IMR-90 (cell line): Measurements from ENCODE around the gene TM4SF20. TPM values are rescaled to one million over a fixed set of nuclear protein-coding genes. Genes with fewer than 3 reads are reported as not detected.

Source experiments
- ATAC-seq: fragments of 200-7000 bp; cut with Tn5 transposase; 2 replicates; pipeline ENCODE4 v1.9.1; 2020; ENCODE audit warnings: low read depth, mild to moderate bottlenecking, moderate library complexity
- BruUV-seq: library from RNA; stranded (reverse); fragments of 400-500 nt; replicated peaks from 2 replicates; lab custom pipeline; 2021; lab: Mats Ljungman, UMichigan
- CTCF ChIA-PET: fragments of 300-600 bp; formaldehyde crosslinking; extraction: SDS; loops from one replicate; lab custom pipeline; 2021; ENCODE audit warnings: antibody characterized with exemption; lab: Yijun Ruan, JAX
- POLR2A ChIA-PET: fragments of 300-600 bp; sonication (Branson Sonifier 250); formaldehyde crosslinking; loops from one replicate; lab custom pipeline; 2022; ENCODE audit warnings: antibody characterized with exemption; ENCODE audit not compliant: unreplicated experiment; lab: Charles Lee
- DNase-seq: peaks from one replicate; pipeline ENCODE4 v3.0.0; 2013
- H2AFZ ChIP-seq: replicated peaks from 2 replicates; pipeline ENCODE3; 2013; ENCODE audit warnings: low read length, mild to moderate bottlenecking; ENCODE audit not compliant: poor library complexity
- H2AK5ac ChIP-seq: 2 replicates; pipeline ENCODE4 v1.6.1; 2013; ENCODE audit warnings: low read depth, low read length, inconsistent platforms
- H2AK9ac ChIP-seq: replicated peaks from 2 replicates; pipeline ENCODE3; 2013; ENCODE audit warnings: mild to moderate bottlenecking, low read depth, low read length, moderate library complexity; ENCODE audit not compliant: poor library complexity
- H2BK120ac ChIP-seq: 2 replicates; pipeline ENCODE4 v1.6.1; 2013; ENCODE audit warnings: low read depth, low read length, inconsistent platforms
- H2BK15ac ChIP-seq: 3 replicates; pipeline ENCODE4 v1.6.1; 2013; ENCODE audit warnings: low read depth, low read length, inconsistent platforms
- H2BK20ac ChIP-seq: 2 replicates; pipeline ENCODE4 v1.6.1; 2013; ENCODE audit warnings: low read depth, mild to moderate bottlenecking, inconsistent platforms, low read length, moderate library complexity
- H2BK5ac ChIP-seq: 2 replicates; pipeline ENCODE4 v1.6.1; 2013; ENCODE audit warnings: mild to moderate bottlenecking, low read depth, low read length, inconsistent platforms; ENCODE audit not compliant: poor library complexity, severe bottlenecking
- H3K14ac ChIP-seq: replicated peaks from 2 replicates; pipeline ENCODE4 v1.6.1; 2013; ENCODE audit warnings: low read depth, low read length, inconsistent platforms
- H3K18ac ChIP-seq: 2 replicates; pipeline ENCODE4 v1.6.1; 2013; ENCODE audit warnings: low read depth, low read length, control low read depth
- H3K23ac ChIP-seq: 2 replicates; pipeline ENCODE4 v1.6.1; 2013; ENCODE audit warnings: low read depth, low read length, inconsistent platforms
- H3K27ac ChIP-seq: 2 replicates; pipeline ENCODE4 v1.5.1; 2013; ENCODE audit warnings: mild to moderate bottlenecking, control low read depth, low read length; ENCODE audit not compliant: insufficient read depth
- H3K27me3 ChIP-seq: 2 replicates; pipeline ENCODE4 v1.6.1; 2013; ENCODE audit warnings: low read length; ENCODE audit not compliant: control insufficient read depth, insufficient read depth
- H3K36me3 ChIP-seq: 2 replicates; pipeline ENCODE4 v1.6.1; 2013; ENCODE audit warnings: low read length, mixed read lengths; ENCODE audit not compliant: control insufficient read depth, insufficient read depth
- H3K4ac ChIP-seq: 2 replicates; pipeline ENCODE4 v1.6.1; 2013; ENCODE audit warnings: low read depth, low read length, inconsistent platforms
- H3K4me1 ChIP-seq: 2 replicates; pipeline ENCODE4 v1.6.1; 2013; ENCODE audit warnings: low read length, mixed read lengths; ENCODE audit not compliant: control insufficient read depth, insufficient read depth
- H3K4me2 ChIP-seq: 2 replicates; pipeline ENCODE4 v1.6.1; 2013; ENCODE audit warnings: low read depth, mild to moderate bottlenecking, control low read depth, low read length, moderate library complexity
- H3K4me3 ChIP-seq: 2 replicates; pipeline ENCODE4 v1.5.1; 2013; ENCODE audit warnings: low read depth, mild to moderate bottlenecking, control low read depth, low read length, moderate library complexity; ENCODE audit not compliant: insufficient read depth
- H3K56ac ChIP-seq: 2 replicates; pipeline ENCODE4 v1.6.1; 2013; ENCODE audit warnings: low read length, inconsistent platforms; ENCODE audit not compliant: insufficient read depth; ENCODE audit errors: extremely low read depth
- H3K79me1 ChIP-seq, 2 experiments: 2 replicates each; pipeline ENCODE4 v1.6.1; 2013; ENCODE audit warnings: low read length in 2 of 2, inconsistent platforms in 1 of 2, low read depth in 1 of 2
- H3K9ac ChIP-seq: 2 replicates; pipeline ENCODE4 v1.6.1; 2013; ENCODE audit warnings: low read depth, low read length, control low read depth
- H3K9me1 ChIP-seq: 2 replicates; pipeline ENCODE4 v1.6.1; 2013; ENCODE audit warnings: low read length, inconsistent platforms; ENCODE audit not compliant: insufficient read depth
- H3K9me3 ChIP-seq: 2 replicates; pipeline ENCODE4 v1.6.1; 2013; ENCODE audit warnings: low read length; ENCODE audit not compliant: control insufficient read depth, insufficient read depth
- H4K20me1 ChIP-seq: 2 replicates; pipeline ENCODE4 v1.6.1; 2013; ENCODE audit warnings: low read length, inconsistent platforms; ENCODE audit not compliant: insufficient read depth
- H4K5ac ChIP-seq: 2 replicates; pipeline ENCODE4 v1.6.1; 2013; ENCODE audit warnings: mild to moderate bottlenecking, low read depth, low read length, control low read depth
- H4K8ac ChIP-seq, 2 experiments: 2 replicates each; pipeline ENCODE4 v1.6.1; 2013; ENCODE audit warnings: low read depth in 2 of 2, low read length in 2 of 2, control low read depth in 1 of 2, inconsistent platforms in 1 of 2
- H4K91ac ChIP-seq: 2 replicates; pipeline ENCODE4 v1.6.1; 2013; ENCODE audit warnings: low read depth, low read length, inconsistent platforms; ENCODE audit not compliant: insufficient read depth
- CTCF ChIP-seq: conservative IDR thresholded peaks from 2 replicates; pipeline ENCODE4 v1.5.1; 2012; ENCODE audit warnings: mild to moderate bottlenecking, low read depth, low read length, improper control_type of control experiment
- FOS ChIP-seq: fragments of 150-350 bp; IDR thresholded peaks from 2 replicates; pipeline ENCODE4 v1.6.1; 2016; ENCODE audit warnings: low read depth, low read length
- MAFK ChIP-seq: IDR thresholded peaks from 2 replicates; pipeline ENCODE4 v1.6.1; 2012; ENCODE audit warnings: low read depth, low read length, improper control_type of control experiment
- MXI1 ChIP-seq: IDR thresholded peaks from 2 replicates; pipeline ENCODE4 v1.6.1; 2012; ENCODE audit warnings: low read depth, mild to moderate bottlenecking, low read length, moderate library complexity, borderline replicate concordance
- RAD21 ChIP-seq: IDR thresholded peaks from 2 replicates; pipeline ENCODE4 v1.6.1; 2012; ENCODE audit warnings: low read length, improper control_type of control experiment
- WGBS, 2 experiments: methylation state at CpG; one replicate each; pipeline versions ENCODE4 v1.1.5 to v1.1.7; 2013; ENCODE audit warnings: missing lambda C conversion rate in 2 of 2; ENCODE audit not compliant: insufficient read length in 1 of 2; ENCODE audit errors: extremely low coverage in 2 of 2; 5-methylcytosine and 5-hydroxymethylcytosine counted together
- dilution Hi-C: fragments of 300-500 bp; cut with HindIII; formaldehyde crosslinking; loops from one replicate; pipeline ENCODE4 v1.14.3; 2018; ENCODE audit warnings: low sequenced_read_pairs; ENCODE audit not compliant: unreplicated experiment
- in situ Hi-C: fragments of 300-500 bp; cut with MboI; formaldehyde crosslinking; loops from 3 replicates; pipeline ENCODE4 v1.14.3; 2019; ENCODE audit warnings: low sequenced_read_pairs, inconsistent platforms, mixed read lengths
- intact Hi-C: fragments of 100-400 bp; cut with micrococcal nuclease; formaldehyde crosslinking; loops from 2 replicates; pipeline ENCODE4 v1.10.0; 2022
- polyA plus RNA-seq, 3 experiments: library from polyadenylated mRNA; depleted of rRNA; stranded (reverse); fragments of >200 nt; gene quantifications; 2 replicates each; pipeline ENCODE4 v1.2.3, GENCODE V29; 2012; ENCODE audit warnings: low replicate concordance in 1 of 3
- total RNA-seq: library from RNA; depleted of rRNA; stranded (reverse); fragments of >200 nt; gene quantifications from 2 replicates; pipeline ENCODE4 v1.2.3, GENCODE V29; 2012

The TM4SF20 gene
- total and polyA plus RNA-seq, 2 of the 4 experiments (the other 2 are of a cell fraction) = under 0.01 to 0.03 TPM

- Histone ChIP-seq H3K27ac (no peak overlapping the region), H3K9ac (no peak overlapping the region), H3K23ac (no peak overlapping the region; the same call in 1 of the 2 replicates), H3K14ac (no peak overlapping the region), H2BK5ac (no peak overlapping the region), H3K4me2 (no peak overlapping the region), H4K91ac (no peak overlapping the region), H3K79me1 (peaks cover 2 to 5% of the 10 kb centered on the region in 2 experiments; a peak in 2 of 4 replicates), H3K36me3 (peaks cover 15% of the 10 kb centered on the region), H2BK20ac (no peak overlapping the region), H4K8ac (no peak overlapping the region), H3K27me3 (no peaks in the 10 kb centered on the region), H4K5ac (no peak overlapping the region), H4K20me1 (no peaks in the 10 kb centered on the region), H3K56ac (no peak overlapping the region), H3K18ac (no peak overlapping the region), H2BK15ac (no peak overlapping the region), H3K9me1 (no peaks in the 10 kb centered on the region), H3K9me3 (no peaks in the 10 kb centered on the region), H3K4me3 (no peak overlapping the region), H2BK120ac (no peak overlapping the region), H3K4ac (no peak overlapping the region), H2AK9ac (no peak overlapping the region), H2AFZ (no peak overlapping the region), H2AK5ac (no peak overlapping the region), H3K4me1 (peaks cover 6% of the 10 kb centered on the region)
- dilution Hi-C loops (no loop called here), in situ Hi-C loops (no loop called here), intact Hi-C loops (no loop called here)
- no CpG with 5 or more reads among the region's 2 CpGs for WGBS, 2 experiments
- DNase-seq = no peak
- CTCF ChIA-PET = interaction anchor here (1.0 to 1.6 kb wide), 3 partner anchors 13 to 40 kb away, joined by 3 to 4 read pairs (median 3); partner anchors contain the start of gene SCYGR1
- TF ChIP-seq MXI1 (no peak), MAFK (no peak), RAD21 (no peak), FOS (no peak), CTCF (no peak)
- POLR2A ChIA-PET = no interaction called here
- BruUV-seq = no TSS peak
- ATAC-seq = no peak
Observed at GRCh38 chr2:227348324-227348723, 30.8 kb downstream of the TM4SF20 start.
